ENCODE data around the gene SAMD1.
"Not testable (repeated sequence)": the region's sequence is repeated elsewhere in the genome, so short reads cannot be mapped to it uniquely, and the experiment has no call there.

Gene SAMD1

GRCh38 chr19:14050961-14051360 lies 39.6 kb downstream of the SAMD1 start:
- H3K4me3 ChIP-seq (ENCODE audit: low read depth, low read length); H3K27me3 ChIP-seq (ENCODE audit: insufficient read depth, low read length); H3K36me3 ChIP-seq (ENCODE audit: insufficient read depth, low read length); H3K4me1 ChIP-seq (ENCODE audit: control insufficient read depth, insufficient read depth, low read length, unreplicated experiment); H3K27ac ChIP-seq (ENCODE audit: low read depth, low read length); H2AFZ ChIP-seq (ENCODE audit: low read length, unreplicated experiment); H3K79me2 ChIP-seq (ENCODE audit: control insufficient read depth, insufficient read depth, low read length, unreplicated experiment): not testable (repeated sequence)

- Histone ChIP-seq H3K27ac (ENCODE audit: low read depth, low read length) (no peak overlapping the region), H3K27me3 (ENCODE audit: insufficient read depth, low read length) (no peaks in the 10 kb centered on the region), H2AFZ (ENCODE audit: low read length, unreplicated experiment) (no peak overlapping the region), H3K36me3 (ENCODE audit: insufficient read depth, low read length) (no peaks in the 10 kb centered on the region), H3K79me2 (ENCODE audit: control insufficient read depth, insufficient read depth, low read length, unreplicated experiment) (no peaks in the 10 kb centered on the region), H3K4me3 (ENCODE audit: low read depth, low read length) (no peak overlapping the region), H3K4me1 (ENCODE audit: control insufficient read depth, insufficient read depth, low read length, unreplicated experiment) (no peaks in the 10 kb centered on the region)
These were observed 40.0 kb downstream of the SAMD1 start for GRCh38 chr19:14050512-14050911.

- Histone ChIP-seq H3K27me3 (ENCODE audit: insufficient read depth, low read length) (no peaks in the 10 kb centered on the region), H3K4me3 (ENCODE audit: low read depth, low read length) (no peak overlapping the region), H3K27ac (ENCODE audit: low read depth, low read length) (no peak overlapping the region), H3K36me3 (ENCODE audit: insufficient read depth, low read length) (no peaks in the 10 kb centered on the region), H2AFZ (ENCODE audit: low read length, unreplicated experiment) (no peak overlapping the region), H3K79me2 (ENCODE audit: control insufficient read depth, insufficient read depth, low read length, unreplicated experiment) (no peaks in the 10 kb centered on the region), H3K4me1 (ENCODE audit: control insufficient read depth, insufficient read depth, low read length, unreplicated experiment) (no peaks in the 10 kb centered on the region)
These were observed 42.0 kb downstream of the SAMD1 start for GRCh38 chr19:14048443-14049153.

- not testable (repeated sequence) for H3K27me3 ChIP-seq (ENCODE audit: insufficient read depth, low read length); H3K4me3 ChIP-seq (ENCODE audit: low read depth, low read length); H2AFZ ChIP-seq (ENCODE audit: low read length, unreplicated experiment); H3K36me3 ChIP-seq (ENCODE audit: insufficient read depth, low read length); H3K4me1 ChIP-seq (ENCODE audit: control insufficient read depth, insufficient read depth, low read length, unreplicated experiment); H3K27ac ChIP-seq (ENCODE audit: low read depth, low read length); H3K79me2 ChIP-seq (ENCODE audit: control insufficient read depth, insufficient read depth, low read length, unreplicated experiment)
These were observed 42.7 kb downstream of the SAMD1 start for GRCh38 chr19:14047866-14048265.

GRCh38 chr19:14042659-14043608 lies 47.6 kb downstream of the SAMD1 start:
- H3K4me3 ChIP-seq (ENCODE audit: low read depth, low read length); H3K4me1 ChIP-seq (ENCODE audit: control insufficient read depth, insufficient read depth, low read length, unreplicated experiment); H2AFZ ChIP-seq (ENCODE audit: low read length, unreplicated experiment); H3K79me2 ChIP-seq (ENCODE audit: control insufficient read depth, insufficient read depth, low read length, unreplicated experiment); H3K27me3 ChIP-seq (ENCODE audit: insufficient read depth, low read length); H3K36me3 ChIP-seq (ENCODE audit: insufficient read depth, low read length): not testable (repeated sequence)
- H3K27ac ChIP-seq (ENCODE audit: low read depth, low read length), result peak overlapping the region; percentile 32; the same call in 1 of the 2 replicates

GRCh38 chr19:14039181-14039580 lies 51.4 kb downstream of the SAMD1 start:
- H3K4me1 ChIP-seq (ENCODE audit: control insufficient read depth, insufficient read depth, low read length, unreplicated experiment), result no peaks in the 10 kb centered on the region
- no peak overlapping the region for H3K4me3 ChIP-seq (ENCODE audit: low read depth, low read length)
- no peaks in the 10 kb centered on the region for H3K27me3 ChIP-seq (ENCODE audit: insufficient read depth, low read length)
- H3K27ac ChIP-seq (ENCODE audit: low read depth, low read length), result no peak overlapping the region
- no peak overlapping the region for H2AFZ ChIP-seq (ENCODE audit: low read length, unreplicated experiment)
- H3K36me3 ChIP-seq (ENCODE audit: insufficient read depth, low read length), result no peaks in the 10 kb centered on the region
- no peaks in the 10 kb centered on the region for H3K79me2 ChIP-seq (ENCODE audit: control insufficient read depth, insufficient read depth, low read length, unreplicated experiment)

Measured in ACC112 (cell line).